HT-29 (cell line): Measurements from ENCODE around the gene DDX10. TPM values are rescaled to one million over a fixed set of nuclear protein-coding genes. Genes with fewer than 3 reads are reported as not detected.
A peak's percentile ranks its signal among the peaks of the same experiment; 100 is the strongest.
"Not testable (repeated sequence)": the region's sequence is repeated elsewhere in the genome, so short reads cannot be mapped to it uniquely, and the experiment has no call there.

Source experiments
- DNase-seq: peaks from one replicate; pipeline ENCODE4 v3.0.0-alpha.2; 2015; ENCODE audit warnings: low spot score
- total RNA-seq: library from RNA; depleted of rRNA; stranded (reverse); fragments of >200 nt; shearing (Covaris generic); gene quantifications from 2 replicates; pipeline ENCODE4 v1.2.3, GENCODE V29; 2014; rRNA removed

Gene DDX10
- total RNA-seq, result 23.4 and 42.3 TPM in 2 replicates

- DNase-seq, result peak; percentile 100
Measured at GRCh38 chr11:108664730-108665525, at the start of gene DDX10. Gene DDX10, plus strand, starts transcription at chr11:108665069. Its CDS starts 85 bp downstream, at chr11:108665154.

DNA sequence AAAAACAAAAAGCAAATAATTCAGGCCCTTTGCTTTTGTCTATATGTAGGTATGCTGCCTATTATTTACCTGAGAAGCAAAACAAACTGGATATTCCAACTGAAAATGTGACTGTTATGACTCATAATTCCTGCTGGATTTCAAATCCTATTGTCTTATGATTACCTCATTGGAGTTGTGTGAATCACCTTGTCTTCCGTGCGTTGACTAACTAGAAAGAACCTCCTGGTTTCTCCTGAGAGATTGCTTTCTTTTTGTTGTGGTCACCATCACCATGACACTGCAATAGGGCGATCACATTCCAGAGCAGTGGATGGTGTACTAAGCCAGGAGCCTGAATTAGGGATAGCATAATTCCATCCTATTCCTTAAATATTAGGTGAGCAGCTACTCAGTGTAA lies 48.3 kb upstream of the DDX10 start:
- DNase-seq, result peak; percentile 81

GRCh38 chr11:108617055-108617454 lies 47.8 kb upstream of the DDX10 start:
- DNase-seq, result no peak

GRCh38 chr11:108618529-108618928 lies 46.3 kb upstream of the DDX10 start:
- no peak for DNase-seq

GRCh38 chr11:108620958-108621772 lies 43.7 kb upstream of the DDX10 start:
- DNase-seq, result peak; percentile 59

GRCh38 chr11:108622341-108622740 lies 42.5 kb upstream of the DDX10 start:
- DNase-seq, result no peak

DNA sequence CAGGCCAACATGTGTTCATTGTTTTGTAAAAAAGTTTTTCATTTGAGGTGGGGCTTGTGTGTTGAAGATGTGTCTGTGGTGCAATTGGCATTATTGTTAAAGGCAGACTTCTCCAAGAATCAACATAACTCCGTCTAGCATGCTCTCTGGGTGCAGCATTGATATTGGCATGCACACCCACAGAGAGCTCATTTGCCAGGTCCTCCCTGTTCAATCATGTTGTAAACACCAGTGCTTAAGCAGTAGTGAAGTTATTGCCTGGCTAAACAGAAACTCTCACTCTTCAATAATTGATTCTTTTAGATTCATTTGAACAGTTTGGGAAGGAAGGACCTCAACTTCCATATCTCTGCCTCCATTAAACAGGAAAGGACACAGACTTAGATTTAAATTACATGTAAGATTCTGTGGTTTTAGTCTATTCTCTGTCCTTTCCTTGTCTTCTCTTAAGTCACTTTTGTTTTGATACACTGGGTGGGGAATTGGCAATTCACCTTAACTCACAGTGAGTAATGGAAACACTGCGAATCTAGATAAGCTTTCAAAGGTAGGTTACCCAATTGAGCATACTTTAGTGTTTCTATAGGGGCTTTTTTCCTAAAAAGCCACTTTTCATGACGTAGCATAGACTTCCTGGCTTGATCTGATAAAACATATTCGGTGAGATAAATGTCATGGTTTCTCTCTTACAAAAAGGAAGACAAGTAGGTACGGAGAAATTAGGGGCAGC lies 40.5 kb upstream of the DDX10 start:
- DNase-seq, result no peak

- DNase-seq, result no peak
Measured at GRCh38 chr11:108628326-108628725, 36.5 kb upstream of the DDX10 start.

- no peak for DNase-seq
Measured at GRCh38 chr11:108628812-108629211, 36.1 kb upstream of the DDX10 start.

GRCh38 chr11:108629274-108629673 lies 35.6 kb upstream of the DDX10 start:
- DNase-seq, result no peak

GRCh38 chr11:108632041-108632704 lies 32.7 kb upstream of the DDX10 start:
- no peak for DNase-seq

DNA sequence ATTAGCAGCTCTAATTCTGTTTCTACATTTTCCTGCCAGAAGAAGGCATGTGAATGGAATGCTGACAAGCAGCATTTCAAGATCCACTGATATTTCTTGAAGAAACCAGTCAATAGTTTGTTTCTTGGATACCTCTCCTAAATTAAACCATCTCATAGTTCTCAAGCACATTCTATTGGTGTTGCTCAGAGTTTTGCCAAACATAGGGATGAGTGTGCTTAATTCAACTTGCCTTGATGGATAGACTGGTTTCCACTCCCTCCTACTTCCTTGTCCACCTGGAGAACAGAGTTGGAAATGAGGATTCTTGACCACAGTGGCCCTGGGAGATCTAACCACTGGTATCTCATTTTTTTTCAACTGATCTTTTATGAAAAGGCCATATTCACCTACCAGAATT lies 29.8 kb upstream of the DDX10 start:
- peak; percentile 6 for DNase-seq

GRCh38 chr11:108636222-108636621 lies 28.6 kb upstream of the DDX10 start:
- DNase-seq, result no peak

DNA sequence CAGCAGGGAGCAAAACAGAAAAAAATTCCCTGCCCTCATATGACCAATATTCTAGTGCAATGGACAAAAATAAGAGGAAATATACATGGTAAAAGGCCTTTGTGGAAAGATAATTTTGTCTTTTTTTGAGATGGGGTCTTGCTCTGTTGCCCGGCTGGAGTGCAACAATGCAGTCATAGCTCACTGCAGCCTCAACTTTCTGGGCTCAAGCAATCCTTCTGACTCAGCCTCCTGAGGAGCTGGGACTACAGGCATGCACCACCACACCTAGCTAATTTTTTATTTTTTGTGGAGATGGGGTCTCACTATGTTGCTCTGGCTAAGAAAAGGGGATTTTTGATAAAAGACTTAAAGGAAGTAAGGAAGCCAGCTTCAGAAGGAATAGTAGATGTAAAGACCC lies 25.7 kb upstream of the DDX10 start:
- DNase-seq, result no peak

DNA sequence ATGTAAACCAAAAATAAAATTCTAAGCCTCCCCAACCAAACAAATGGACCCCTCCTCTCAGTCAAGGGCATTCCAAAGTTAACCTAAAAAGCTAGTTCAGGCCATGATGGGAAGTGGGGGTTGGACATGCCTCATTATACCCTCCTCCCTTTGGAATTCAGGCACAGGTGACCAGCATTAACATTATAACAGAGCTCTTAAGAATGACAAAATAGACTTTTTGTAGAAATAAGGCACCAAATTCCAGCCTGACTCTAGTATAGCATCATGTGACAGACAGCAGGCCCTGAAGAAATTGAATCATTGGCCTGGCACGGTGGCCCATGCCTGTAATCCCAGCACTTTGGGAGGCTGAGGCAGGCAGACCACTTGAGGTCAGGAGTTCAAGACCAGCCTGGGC lies 23.1 kb upstream of the DDX10 start:
- not testable (repeated sequence) for DNase-seq

- no peak for DNase-seq
Measured at GRCh38 chr11:108643974-108644373, 20.9 kb upstream of the DDX10 start.

DNA sequence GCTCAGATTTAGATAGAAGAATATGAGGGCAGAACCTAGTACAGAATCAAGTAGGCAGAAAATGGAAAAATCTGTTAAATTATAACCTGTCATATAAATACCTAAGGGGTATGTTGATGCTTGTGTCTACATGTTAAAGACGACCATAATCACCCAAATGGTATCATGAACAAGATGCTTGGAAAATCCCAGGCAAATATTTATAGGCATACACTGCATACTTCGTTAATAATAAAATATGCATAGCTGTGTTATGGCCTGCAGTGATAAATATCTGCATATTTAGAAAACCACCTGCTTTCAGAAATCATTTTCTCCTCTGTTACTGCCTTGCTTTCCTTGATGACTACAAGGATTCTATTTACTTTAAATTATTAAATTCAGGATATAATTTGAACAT lies 18.9 kb upstream of the DDX10 start:
- DNase-seq, result no peak

- no peak for DNase-seq
Measured at GRCh38 chr11:108647387-108647700, 17.5 kb upstream of the DDX10 start.

GRCh38 chr11:108647701-108648527 lies 17.0 kb upstream of the DDX10 start:
- peak; percentile 91 for DNase-seq

- no peak for DNase-seq
Measured at GRCh38 chr11:108648528-108648885, 16.4 kb upstream of the DDX10 start.

GRCh38 chr11:108654100-108654499 lies 10.8 kb upstream of the DDX10 start:
- not testable (repeated sequence) for DNase-seq
